HK-2 (cell line): ENCODE measurements around the gene UXS1.

ENCODE experiments used
- DNase-seq: peaks from one replicate; pipeline ENCODE4 v3.0.0-alpha.2; 2018; ENCODE audit not compliant: unreplicated experiment

UXS1 gene

GRCh38 chr2:106109675-106110424, 84.3 kb downstream of the UXS1 start:
- DNase-seq, result no peak

GRCh38 chr2:106108791-106109190, 85.3 kb downstream of the UXS1 start:
- DNase-seq, result no peak

GRCh38 chr2:106108351-106108750, 85.8 kb downstream of the UXS1 start:
- no peak for DNase-seq

- DNase-seq, result peak; percentile 61
These were observed 86.5 kb downstream of the UXS1 start for GRCh38 chr2:106107509-106108131.

GRCh38 chr2:106106622-106107508, 87.2 kb downstream of the UXS1 start:
- no peak for DNase-seq

GRCh38 chr2:106105151-106105922, 88.8 kb downstream of the UXS1 start:
- DNase-seq, result no peak

- peak; percentile 59 for DNase-seq
These were observed 89.6 kb downstream of the UXS1 start for GRCh38 chr2:106104332-106105062.

GRCh38 chr2:106099691-106100090, 94.4 kb downstream of the UXS1 start:
- DNase-seq, result no peak

GRCh38 chr2:106098664-106099063, 95.4 kb downstream of the UXS1 start:
- no peak for DNase-seq

- no peak for DNase-seq
These were observed 96.0 kb downstream of the UXS1 start for GRCh38 chr2:106098081-106098480.

GRCh38 chr2:106097038-106098000, 96.8 kb downstream of the UXS1 start:
- no peak for DNase-seq

- no peak for DNase-seq
These were observed 97.6 kb downstream of the UXS1 start for GRCh38 chr2:106096299-106097037.

- DNase-seq, result no peak
These were observed 98.4 kb downstream of the UXS1 start for GRCh38 chr2:106095478-106096298.

GRCh38 chr2:106094131-106094841, 99.8 kb downstream of the UXS1 start:
- DNase-seq, result no peak

- no peak for DNase-seq
These were observed 103.0 kb downstream of the UXS1 start for GRCh38 chr2:106090916-106091618.

GRCh38 chr2:106089611-106090010, 104.5 kb downstream of the UXS1 start:
- DNase-seq, result no peak
